Progenitor cell of endocrine pancreas (in vitro differentiated cells): Measurements from ENCODE around the gene PSPC1. TPM values are rescaled to one million over a fixed set of nuclear protein-coding genes. Genes with fewer than 3 reads are reported as not detected.
A peak's percentile ranks its signal among the peaks of the same experiment; 100 is the strongest.
"Not testable (repeated sequence)": the region's sequence is repeated elsewhere in the genome, so short reads cannot be mapped to it uniquely, and the experiment has no call there.

ENCODE experiments used
- DNase-seq: peaks from one replicate; pipeline ENCODE4 v3.0.0; 2021; ENCODE audit warnings: low spot score; ENCODE audit not compliant: unreplicated experiment
- H3K27ac Mint-ChIP-seq: 2 replicates; pipeline ENCODE4 v1.8.0; 2021; ENCODE audit warnings: mild to moderate bottlenecking, moderate library complexity, mixed read lengths
- H3K27me3 Mint-ChIP-seq: 2 replicates; pipeline ENCODE4 v1.8.0; 2021; ENCODE audit warnings: mixed read lengths
- H3K36me3 Mint-ChIP-seq: 2 replicates; pipeline ENCODE4 v1.8.0; 2022; ENCODE audit warnings: mixed read lengths; ENCODE audit not compliant: insufficient read depth
- H3K4me1 Mint-ChIP-seq: 2 replicates; pipeline ENCODE4 v1.8.0; 2021; ENCODE audit warnings: low read depth, mixed read lengths
- H3K4me3 Mint-ChIP-seq: 2 replicates; pipeline ENCODE4 v1.8.0; 2021; ENCODE audit warnings: low read depth, mild to moderate bottlenecking, moderate library complexity, mixed read lengths
- H3K9me3 Mint-ChIP-seq: 2 replicates; pipeline ENCODE4 v1.8.0; 2021; ENCODE audit warnings: low read depth, mixed read lengths
- CTCF ChIP-seq: fragments of 200-600 bp; sonication (generic); IDR thresholded peaks from one replicate; pipeline ENCODE4 v1.5.0; 2021; ENCODE audit warnings: antibody characterized with exemption, mild to moderate bottlenecking; ENCODE audit not compliant: unreplicated experiment
- total RNA-seq: library from RNA; stranded (reverse); gene quantifications from 2 replicates; pipeline ENCODE4 v1.2.1, GENCODE V29; 2021

Gene PSPC1
- total RNA-seq, 1 donor from 2014 or later, result 94.1 TPM

- Mint-ChIP-seq H3K4me3 (no peak overlapping the region), H3K9me3 (no peaks in the 10 kb centered on the region), H3K27me3 (no peaks in the 10 kb centered on the region), H3K36me3 (peaks cover 3% of the 10 kb centered on the region), H3K27ac (no peak overlapping the region), H3K4me1 (peaks cover 7% of the 10 kb centered on the region)
- DNase-seq, result no peak
- no peak for TF ChIP-seq CTCF
Observed at GRCh38 chr13:19791953-19792537, 9.3 kb upstream of the PSPC1 start.

GRCh38 chr13:19782049-19782726, 557 bp downstream of the PSPC1 start:
- TF ChIP-seq CTCF, result no peak
- Mint-ChIP-seq H3K36me3 (peaks cover 6% of the 10 kb centered on the region), H3K27ac (peak overlapping the region; percentile 99), H3K4me1 (no peaks in the 10 kb centered on the region), H3K9me3 (no peaks in the 10 kb centered on the region), H3K4me3 (peak overlapping the region; percentile 99), H3K27me3 (no peaks in the 10 kb centered on the region)
- DNase-seq, result peak; percentile 45

- no peak for TF ChIP-seq CTCF
- H3K9me3 Mint-ChIP-seq, result no peaks in the 10 kb centered on the region
- H3K27me3 Mint-ChIP-seq, result no peaks in the 10 kb centered on the region
- no peaks in the 10 kb centered on the region for H3K4me1 Mint-ChIP-seq
- peak overlapping the region; percentile 99 for H3K27ac Mint-ChIP-seq
- peaks cover 6% of the 10 kb centered on the region for H3K36me3 Mint-ChIP-seq
- peak overlapping the region; percentile 99 for H3K4me3 Mint-ChIP-seq
- DNase-seq, result no peak
Observed at GRCh38 chr13:19781526-19781925, 1.2 kb downstream of the PSPC1 start.

- not testable (repeated sequence) for DNase-seq, H3K27me3 Mint-ChIP-seq, H3K9me3 Mint-ChIP-seq, H3K36me3 Mint-ChIP-seq, H3K4me1 Mint-ChIP-seq
- H3K27ac Mint-ChIP-seq, result peak overlapping the region; percentile 81
- H3K4me3 Mint-ChIP-seq, result peak overlapping the region; percentile 99
Observed at GRCh38 chr13:19780753-19781418, 1.9 kb downstream of the PSPC1 start.

- TF ChIP-seq CTCF, result no peak
- Mint-ChIP-seq H3K4me3 (no peak overlapping the region), H3K27ac (no peak overlapping the region), H3K9me3 (no peaks in the 10 kb centered on the region), H3K4me1 (peaks cover 3% of the 10 kb centered on the region), H3K36me3 (peaks cover 25% of the 10 kb centered on the region), H3K27me3 (no peaks in the 10 kb centered on the region)
- DNase-seq, result no peak
Observed at GRCh38 chr13:19772306-19772705, 10.4 kb downstream of the PSPC1 start.

GRCh38 chr13:19769854-19770253, 12.9 kb downstream of the PSPC1 start:
- Mint-ChIP-seq H3K27ac (no peak overlapping the region), H3K4me3 (no peak overlapping the region), H3K4me1 (peaks cover 4% of the 10 kb centered on the region), H3K27me3 (no peaks in the 10 kb centered on the region), H3K36me3 (peaks cover 21% of the 10 kb centered on the region), H3K9me3 (no peaks in the 10 kb centered on the region)
- DNase-seq, result no peak
- TF ChIP-seq CTCF, result no peak
